Mucosa of descending colon (tissue), 3 donors: Measurements from ENCODE around the gene GHRH. TPM values are rescaled to one million over a fixed set of nuclear protein-coding genes. Genes with fewer than 3 reads are reported as not detected.

Experiments
- ATAC-seq: fragments of 200-7000 bp; cut with Tn5 transposase; one replicate; pipeline ENCODE4 v1.9.1; 2020; ENCODE audit warnings: mild to moderate bottlenecking, moderate library complexity
- DNase-seq, 3 donors: peaks; one replicate each; pipeline ENCODE4 v3.0.0-alpha.2; 2020
- H3K36me3 ChIP-seq: fragments of 200-600 bp; one replicate; pipeline ENCODE4 v1.8.0; 2021; ENCODE audit warnings: low read depth, mild to moderate bottlenecking
- H3K4me1 ChIP-seq: fragments of 200-600 bp; one replicate; pipeline ENCODE4 v1.8.0; 2021; ENCODE audit warnings: low read depth, mild to moderate bottlenecking
- H3K4me3 ChIP-seq: fragments of 200-600 bp; one replicate; pipeline ENCODE4 v1.8.0; 2021; ENCODE audit warnings: mild to moderate bottlenecking
- H3K9me3 ChIP-seq: fragments of 200-600 bp; one replicate; pipeline ENCODE4 v1.8.0; 2021; ENCODE audit warnings: mild to moderate bottlenecking
- intact Hi-C, 2 donors: fragments of 100-400 bp; cut with DNase I in 1 of 2; cut with micrococcal nuclease in 1 of 2; formaldehyde crosslinking; loops; one replicate each; pipeline versions ENCODE4 v1.11.0 to v1.11.1; 2022; cut with DNase I, micrococcal nuclease
- total RNA-seq, 3 donors: library from RNA; stranded (reverse); fragmentation: NEBNext Ultra II Directional in 2 of 3; extraction: Animal tissue kit (Norgen Biotek cat#: 25700) in 2 of 3; gene quantifications; one replicate each; pipeline versions ENCODE4 v1.2.1 to v1.2.4, GENCODE V29; 2021 to 2023
- TF ChIP-seq, protein P1 (sequence below): fragments of 200-600 bp; IDR thresholded peaks from one replicate; pipeline ENCODE4 v1.8.0; 2022; ENCODE audit warnings: antibody characterized with exemption, mild to moderate bottlenecking
- donor health status: DM: no; HTN: no; CAD: no; lungs with moderate emphysema.
- donor health status: DM: no; HTN: no; CAD: no.
- donor health status: DM: no; HTN: yes; CAD: no.

Gene GHRH
- total RNA-seq, 3 donors from 2014 or later = not detected

DNA sequence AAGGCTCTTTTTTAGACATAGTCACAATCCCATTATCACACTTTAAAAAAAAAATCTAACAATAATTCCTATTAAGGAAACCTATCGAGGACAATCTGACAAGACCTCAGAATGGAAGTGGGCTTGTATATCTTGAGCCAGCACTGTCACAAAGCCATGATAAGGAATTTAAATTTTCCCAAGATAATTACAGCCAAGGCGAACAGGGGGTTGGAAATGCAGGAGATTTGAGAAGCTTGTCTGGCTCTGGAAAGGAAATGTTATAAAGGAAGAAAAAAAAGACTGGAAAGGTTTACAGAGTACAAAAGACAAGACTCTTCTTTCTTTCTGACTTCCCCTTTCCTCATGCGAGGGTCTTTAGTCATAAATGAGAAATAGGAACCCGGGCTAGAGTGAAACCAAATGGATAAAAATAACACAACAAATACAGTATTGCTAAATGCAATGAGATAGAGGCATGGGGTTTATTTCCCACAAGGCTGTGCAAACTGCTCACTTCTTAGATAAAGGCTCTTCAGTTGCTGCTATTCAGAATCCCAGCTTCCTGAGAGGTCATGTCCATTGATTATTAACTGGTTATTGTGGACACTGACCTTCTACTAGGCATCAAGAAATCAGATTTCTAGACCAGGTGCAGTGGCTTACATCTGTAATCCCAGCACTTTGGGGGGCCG is 13.4 kb upstream of the GHRH start:
- no peak for DNase-seq
- TF ChIP-seq, protein P1, sequence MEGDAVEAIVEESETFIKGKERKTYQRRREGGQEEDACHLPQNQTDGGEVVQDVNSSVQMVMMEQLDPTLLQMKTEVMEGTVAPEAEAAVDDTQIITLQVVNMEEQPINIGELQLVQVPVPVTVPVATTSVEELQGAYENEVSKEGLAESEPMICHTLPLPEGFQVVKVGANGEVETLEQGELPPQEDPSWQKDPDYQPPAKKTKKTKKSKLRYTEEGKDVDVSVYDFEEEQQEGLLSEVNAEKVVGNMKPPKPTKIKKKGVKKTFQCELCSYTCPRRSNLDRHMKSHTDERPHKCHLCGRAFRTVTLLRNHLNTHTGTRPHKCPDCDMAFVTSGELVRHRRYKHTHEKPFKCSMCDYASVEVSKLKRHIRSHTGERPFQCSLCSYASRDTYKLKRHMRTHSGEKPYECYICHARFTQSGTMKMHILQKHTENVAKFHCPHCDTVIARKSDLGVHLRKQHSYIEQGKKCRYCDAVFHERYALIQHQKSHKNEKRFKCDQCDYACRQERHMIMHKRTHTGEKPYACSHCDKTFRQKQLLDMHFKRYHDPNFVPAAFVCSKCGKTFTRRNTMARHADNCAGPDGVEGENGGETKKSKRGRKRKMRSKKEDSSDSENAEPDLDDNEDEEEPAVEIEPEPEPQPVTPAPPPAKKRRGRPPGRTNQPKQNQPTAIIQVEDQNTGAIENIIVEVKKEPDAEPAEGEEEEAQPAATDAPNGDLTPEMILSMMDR = no peak
- intact Hi-C loops = loop anchor here (5.0 kb wide), 1 partner anchor 257 kb away; no protein-coding TSS in a partner anchor
- no peak for ATAC-seq
- Histone ChIP-seq H3K9me3 (no peaks in the 10 kb centered on the region), H3K4me1 (peaks cover 4% of the 10 kb centered on the region), H3K4me3 (no peak overlapping the region), H3K36me3 (no peaks in the 10 kb centered on the region)

DNA sequence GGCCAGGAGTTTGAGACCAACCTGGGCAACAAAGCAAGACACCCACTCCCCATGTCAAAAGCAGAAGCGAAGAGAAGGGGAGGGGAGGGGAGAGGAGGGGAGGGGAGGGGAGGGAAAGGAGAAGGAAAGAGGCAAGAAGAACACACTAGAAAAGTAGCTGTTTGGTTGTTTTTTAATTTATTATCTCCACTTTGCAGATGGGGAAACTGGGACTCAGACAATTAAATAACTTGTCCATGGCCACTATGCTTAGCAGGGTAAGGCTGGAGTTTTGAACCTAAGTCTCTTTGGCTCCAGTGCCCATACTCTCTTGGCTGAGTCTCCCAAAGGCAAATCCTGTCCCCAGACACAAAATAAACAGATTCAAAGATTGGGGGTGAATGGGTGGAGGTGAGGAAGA is 12.4 kb upstream of the GHRH start:
- intact Hi-C loops = loop anchor here in 1 of 2 donors (5.0 kb wide), 1 partner anchor 258 kb away; no protein-coding TSS in a partner anchor
- TF ChIP-seq, protein P1 = no peak
- peaks cover 9% of the 10 kb centered on the region for H3K4me1 ChIP-seq
- no peaks in the 10 kb centered on the region for H3K9me3 ChIP-seq
- DNase-seq = no peak
- H3K36me3 ChIP-seq = no peaks in the 10 kb centered on the region
- no peak overlapping the region for H3K4me3 ChIP-seq
- no peak for ATAC-seq

DNA sequence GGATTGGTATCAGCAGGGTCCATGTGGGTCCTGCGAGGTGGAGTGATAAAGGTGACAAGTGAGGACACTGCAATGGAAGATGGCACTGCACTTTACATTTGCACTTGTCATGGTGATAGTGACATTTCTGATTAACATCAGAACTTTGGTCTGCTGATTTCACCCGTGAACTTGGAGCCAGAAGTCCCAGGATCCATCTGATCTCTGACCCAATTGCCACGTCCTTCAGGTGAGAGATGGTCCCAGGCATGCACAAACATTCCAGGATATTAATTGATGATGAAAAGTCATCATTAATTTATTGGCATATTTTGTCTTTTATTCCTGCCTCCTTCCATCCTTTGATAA is 9.8 kb upstream of the GHRH start:
- DNase-seq (no peak), ATAC-seq (no peak)
- H3K4me3 ChIP-seq = no peak overlapping the region
- peaks cover 5% of the 10 kb centered on the region for H3K4me1 ChIP-seq
- no peaks in the 10 kb centered on the region for H3K9me3 ChIP-seq
- no peaks in the 10 kb centered on the region for H3K36me3 ChIP-seq
- intact Hi-C loops = loop anchor here in 1 of 2 donors (5.0 kb wide), 1 partner anchor 261 kb away; no protein-coding TSS in a partner anchor
- TF ChIP-seq, protein P1 = no peak

GRCh38 chr20:37270576-37271420 is 9.2 kb upstream of the GHRH start:
- H3K36me3 ChIP-seq = no peaks in the 10 kb centered on the region
- no peaks in the 10 kb centered on the region for H3K9me3 ChIP-seq
- TF ChIP-seq, protein P1 = no peak
- intact Hi-C loops = loop anchor here in 1 of 2 donors (5.0 kb wide), 1 partner anchor 262 kb away; no protein-coding TSS in a partner anchor
- peaks cover 5% of the 10 kb centered on the region for H3K4me1 ChIP-seq
- H3K4me3 ChIP-seq = no peak overlapping the region
- ATAC-seq (peak; percentile 52), DNase-seq (peak in 1 of 3 donors; percentile 16)

GRCh38 chr20:37267667-37268313 is 6.2 kb upstream of the GHRH start:
- DNase-seq (no peak), ATAC-seq (no peak)
- TF ChIP-seq, protein P1 = no peak
- Histone ChIP-seq H3K9me3 (no peaks in the 10 kb centered on the region), H3K36me3 (no peaks in the 10 kb centered on the region), H3K4me1 (peaks cover 5% of the 10 kb centered on the region), H3K4me3 (no peak overlapping the region)
- intact Hi-C loops = loop anchor here in 1 of 2 donors (10.0 kb wide), 1 partner anchor 117 kb away; no protein-coding TSS in a partner anchor
